Measurements from ENCODE around the gene FMO1. TPM values are rescaled to one million over a fixed set of nuclear protein-coding genes. Genes with fewer than 3 reads are reported as not detected.

The FMO1 gene
- total and polyA plus RNA-seq, 8 donors, result 1.4 to 3.2 (median 2.2) TPM; not detected in 4

- TF ChIP-seq POLR2AphosphoS5 (IDR thresholded peaks at IDR 0.05) (no peak), CTCF (IDR thresholded peaks at IDR 0.05) (no peak), EP300 (IDR thresholded peaks at IDR 0.05) (no peak), POLR2A (IDR thresholded peaks at IDR 0.05) (no peak)
- H3K4me3 ChIP-seq, result no peak overlapping the region
Observed at GRCh38 chr1:171299342-171299741, 51.0 kb downstream of the FMO1 start.

DNA sequence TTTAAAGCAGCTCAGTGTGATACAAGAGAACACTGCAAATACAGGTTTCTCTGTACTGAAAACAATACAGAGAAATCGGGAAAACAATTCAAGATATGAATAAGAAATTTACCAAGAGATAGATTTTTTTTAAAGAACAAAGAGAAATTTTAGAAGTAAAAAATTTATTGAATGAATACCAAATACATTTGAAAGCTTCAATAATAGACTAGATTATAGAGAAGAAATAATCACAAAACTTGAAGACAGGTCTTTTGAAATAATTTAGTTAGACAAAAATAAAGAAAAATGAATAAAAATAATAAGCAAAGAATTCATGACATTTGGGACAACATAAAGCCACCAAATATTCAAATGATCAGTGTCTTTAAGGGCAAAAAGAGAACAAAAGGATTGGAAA lies 52.1 kb downstream of the FMO1 start:
- peaks cover 0 to 22% (median 18%) of the 10 kb centered on the region in 4 donors for H3K9me3 ChIP-seq
- DNase-seq, result no peak
- WGBS, 5 donors, result 90 to 96% (median 95%) methylated on average over 1 of the region's 1 CpG
- intact Hi-C loops (cut with DNase I; ENCODE audit: low total_unique reads), result loop anchor here (10.0 kb wide), 1 partner anchor 56 kb away; the partner anchor contains the start of gene FMO1
- TF ChIP-seq POLR2AphosphoS5 (IDR thresholded peaks at IDR 0.05) (no peak), EP300 (IDR thresholded peaks at IDR 0.05) (no peak), CTCF (IDR thresholded peaks at IDR 0.05) (no peak), POLR2A (IDR thresholded peaks at IDR 0.05) (no peak)
- H3K27me3 ChIP-seq, result no peaks in the 10 kb centered on the region
- no peak overlapping the region for H3K4me3 ChIP-seq
- no peak overlapping the region for H3K27ac ChIP-seq
- H3K4me1 ChIP-seq, result no peaks in the 10 kb centered on the region
- H3K36me3 ChIP-seq, result no peaks in the 10 kb centered on the region

More at GRCh38 chr1:171299342-171299741, 51.0 kb downstream of the FMO1 start:
- H3K9me3 ChIP-seq, result peaks cover 0 to 22% (median 18%) of the 10 kb centered on the region in 4 donors
- no peak overlapping the region for H3K27ac ChIP-seq
- no peaks in the 10 kb centered on the region for H3K27me3 ChIP-seq
- 73 to 93% (median 74%) methylated on average over 2 of the region's 2 CpGs for WGBS, 5 donors
- H3K36me3 ChIP-seq, result no peaks in the 10 kb centered on the region
- intact Hi-C loops (cut with DNase I; ENCODE audit: low total_unique reads), result no loop called here
- no peak for DNase-seq
- H3K4me1 ChIP-seq, result no peaks in the 10 kb centered on the region

GRCh38 chr1:171310661-171311087 lies 62.4 kb downstream of the FMO1 start:
- WGBS, 5 donors, result 55 to 71% (median 59%) methylated on average over 1 to 3 of the region's 3 CpGs
- Histone ChIP-seq H3K4me3 (no peak overlapping the region), H3K27ac (no peak overlapping the region), H3K27me3 (no peaks in the 10 kb centered on the region), H3K36me3 (no peaks in the 10 kb centered on the region), H3K4me1 (peaks cover 0 to 22% (median 16%) of the 10 kb centered on the region in 4 donors), H3K9me3 (no peaks in the 10 kb centered on the region)
- intact Hi-C loops (cut with DNase I; ENCODE audit: low total_unique reads), result no loop called here
- TF ChIP-seq EP300 (IDR thresholded peaks at IDR 0.05) (no peak), POLR2AphosphoS5 (IDR thresholded peaks at IDR 0.05) (no peak), CTCF (IDR thresholded peaks at IDR 0.05) (no peak), POLR2A (IDR thresholded peaks at IDR 0.05) (no peak)
- DNase-seq, result no peak

- DNase-seq, result no peak
- Histone ChIP-seq H3K4me3 (no peak overlapping the region), H3K36me3 (peaks cover 0 to 4% (median 0%) of the 10 kb centered on the region in 4 donors), H3K4me1 (peaks cover 0 to 22% (median 16%) of the 10 kb centered on the region in 4 donors), H3K27me3 (no peaks in the 10 kb centered on the region), H3K9me3 (no peaks in the 10 kb centered on the region), H3K27ac (no peak overlapping the region)
- intact Hi-C loops (cut with DNase I; ENCODE audit: low total_unique reads), result no loop called here
- WGBS, 5 donors, result 82 to 90% (median 88%) methylated on average over 8 of the region's 8 CpGs
- TF ChIP-seq POLR2AphosphoS5 (IDR thresholded peaks at IDR 0.05) (no peak), EP300 (IDR thresholded peaks at IDR 0.05) (no peak), POLR2A (IDR thresholded peaks at IDR 0.05) (no peak), CTCF (IDR thresholded peaks at IDR 0.05) (no peak)
Observed at GRCh38 chr1:171311771-171312558, 63.7 kb downstream of the FMO1 start.

Measured in stomach (tissue), 9 donors.